ENCODE measurements around the gene CSMD2.

CSMD2 gene

GRCh38 chr1:33966346-33967141 is 198.5 kb downstream of the CSMD2 start:
- Mint-ChIP-seq H3K27me3 (peaks cover 2% of the 10 kb centered on the region), H3K4me1 (no peaks in the 10 kb centered on the region), H3K9me3 (no peaks in the 10 kb centered on the region), H3K36me3 (ENCODE audit: low read depth) (no peaks in the 10 kb centered on the region), H3K4me3 (no peak overlapping the region), H3K27ac (no peak overlapping the region)
- ATAC-seq (no peak), DNase-seq (no peak)

GRCh38 chr1:33965086-33965485 is 199.9 kb downstream of the CSMD2 start:
- Mint-ChIP-seq H3K9me3 (no peaks in the 10 kb centered on the region), H3K36me3 (ENCODE audit: low read depth) (no peaks in the 10 kb centered on the region), H3K27me3 (no peaks in the 10 kb centered on the region), H3K27ac (no peak overlapping the region), H3K4me1 (no peaks in the 10 kb centered on the region), H3K4me3 (no peak overlapping the region)
- ATAC-seq: no peak
- DNase-seq: no peak

GRCh38 chr1:33962061-33962460 is 203.0 kb downstream of the CSMD2 start:
- H3K36me3 Mint-ChIP-seq (ENCODE audit: low read depth): no peaks in the 10 kb centered on the region
- H3K27ac Mint-ChIP-seq: no peak overlapping the region
- ATAC-seq (no peak), DNase-seq (no peak)
- no peaks in the 10 kb centered on the region for H3K27me3 Mint-ChIP-seq
- no peaks in the 10 kb centered on the region for H3K4me1 Mint-ChIP-seq
- H3K4me3 Mint-ChIP-seq: no peak overlapping the region
- H3K9me3 Mint-ChIP-seq: no peaks in the 10 kb centered on the region

GRCh38 chr1:33960188-33960895 is 204.7 kb downstream of the CSMD2 start:
- Mint-ChIP-seq H3K36me3 (ENCODE audit: low read depth) (no peaks in the 10 kb centered on the region), H3K4me3 (no peak overlapping the region), H3K4me1 (no peaks in the 10 kb centered on the region), H3K9me3 (no peaks in the 10 kb centered on the region), H3K27ac (no peak overlapping the region), H3K27me3 (no peaks in the 10 kb centered on the region)
- DNase-seq (no peak), ATAC-seq (no peak)

- no peak for ATAC-seq
- Mint-ChIP-seq H3K27me3 (peaks cover 2% of the 10 kb centered on the region), H3K36me3 (ENCODE audit: low read depth) (no peaks in the 10 kb centered on the region), H3K4me1 (no peaks in the 10 kb centered on the region), H3K4me3 (no peak overlapping the region), H3K9me3 (no peaks in the 10 kb centered on the region), H3K27ac (no peak overlapping the region)
- DNase-seq: no peak
Measured at GRCh38 chr1:33957854-33958253, 207.2 kb downstream of the CSMD2 start.

GRCh38 chr1:33955096-33955495 is 209.9 kb downstream of the CSMD2 start:
- Mint-ChIP-seq H3K36me3 (ENCODE audit: low read depth) (no peaks in the 10 kb centered on the region), H3K4me3 (no peak overlapping the region), H3K9me3 (no peaks in the 10 kb centered on the region), H3K4me1 (no peaks in the 10 kb centered on the region), H3K27ac (no peak overlapping the region), H3K27me3 (peaks cover 3% of the 10 kb centered on the region)
- ATAC-seq (no peak), DNase-seq (no peak)

- DNase-seq (no peak), ATAC-seq (no peak)
- H3K4me3 Mint-ChIP-seq: no peak overlapping the region
- no peaks in the 10 kb centered on the region for H3K36me3 Mint-ChIP-seq (ENCODE audit: low read depth)
- H3K27me3 Mint-ChIP-seq: peaks cover 3% of the 10 kb centered on the region
- no peaks in the 10 kb centered on the region for H3K9me3 Mint-ChIP-seq
- H3K27ac Mint-ChIP-seq: no peak overlapping the region
- no peaks in the 10 kb centered on the region for H3K4me1 Mint-ChIP-seq
Measured at GRCh38 chr1:33949570-33949969, 215.5 kb downstream of the CSMD2 start.

- ATAC-seq (no peak), DNase-seq (no peak)
- no peak overlapping the region for H3K27ac Mint-ChIP-seq
- H3K4me3 Mint-ChIP-seq: no peak overlapping the region
- H3K36me3 Mint-ChIP-seq (ENCODE audit: low read depth): no peaks in the 10 kb centered on the region
- H3K4me1 Mint-ChIP-seq: no peaks in the 10 kb centered on the region
- no peaks in the 10 kb centered on the region for H3K9me3 Mint-ChIP-seq
- peaks cover 3% of the 10 kb centered on the region for H3K27me3 Mint-ChIP-seq
Measured at GRCh38 chr1:33948291-33948690, 216.7 kb downstream of the CSMD2 start.

- no peaks in the 10 kb centered on the region for H3K4me1 Mint-ChIP-seq
- ATAC-seq: no peak
- no peaks in the 10 kb centered on the region for H3K9me3 Mint-ChIP-seq
Measured at GRCh38 chr1:33946836-33947235, 218.2 kb downstream of the CSMD2 start.

GRCh38 chr1:33944846-33945245 is 220.2 kb downstream of the CSMD2 start:
- H3K27me3 Mint-ChIP-seq: no peaks in the 10 kb centered on the region
- ATAC-seq (no peak), DNase-seq (no peak)
- H3K36me3 Mint-ChIP-seq (ENCODE audit: low read depth): no peaks in the 10 kb centered on the region
- no peaks in the 10 kb centered on the region for H3K9me3 Mint-ChIP-seq
- no peaks in the 10 kb centered on the region for H3K4me1 Mint-ChIP-seq
- no peak overlapping the region for H3K4me3 Mint-ChIP-seq
- H3K27ac Mint-ChIP-seq: no peak overlapping the region

More at GRCh38 chr1:33946836-33947235, 218.2 kb downstream of the CSMD2 start:
- H3K36me3 Mint-ChIP-seq (ENCODE audit: low read depth): no peaks in the 10 kb centered on the region
- H3K4me3 Mint-ChIP-seq: no peak overlapping the region
- no peak overlapping the region for H3K27ac Mint-ChIP-seq
- no peak for DNase-seq
- no peaks in the 10 kb centered on the region for H3K27me3 Mint-ChIP-seq

- no peaks in the 10 kb centered on the region for H3K9me3 Mint-ChIP-seq
- H3K36me3 Mint-ChIP-seq (ENCODE audit: low read depth): no peaks in the 10 kb centered on the region
- no peaks in the 10 kb centered on the region for H3K4me1 Mint-ChIP-seq
- DNase-seq: no peak
- ATAC-seq: no peak
- no peak overlapping the region for H3K4me3 Mint-ChIP-seq
- H3K27me3 Mint-ChIP-seq: no peaks in the 10 kb centered on the region
- H3K27ac Mint-ChIP-seq: no peak overlapping the region
Measured at GRCh38 chr1:33943978-33944377, 221.1 kb downstream of the CSMD2 start.

- ATAC-seq: no peak
- Mint-ChIP-seq H3K36me3 (ENCODE audit: low read depth) (no peaks in the 10 kb centered on the region), H3K4me3 (no peak overlapping the region), H3K27ac (no peak overlapping the region), H3K27me3 (peaks cover 11% of the 10 kb centered on the region), H3K9me3 (no peaks in the 10 kb centered on the region), H3K4me1 (no peaks in the 10 kb centered on the region)
- no peak for DNase-seq
Measured at GRCh38 chr1:33932871-33933270, 232.2 kb downstream of the CSMD2 start.

- H3K9me3 Mint-ChIP-seq: no peaks in the 10 kb centered on the region
- H3K27ac Mint-ChIP-seq: no peak overlapping the region
- H3K4me1 Mint-ChIP-seq: no peaks in the 10 kb centered on the region
- no peaks in the 10 kb centered on the region for H3K36me3 Mint-ChIP-seq (ENCODE audit: low read depth)
- H3K27me3 Mint-ChIP-seq: peaks cover 11% of the 10 kb centered on the region
- ATAC-seq: no peak
- no peak for DNase-seq
- no peak overlapping the region for H3K4me3 Mint-ChIP-seq
Measured at GRCh38 chr1:33931111-33931475, 233.9 kb downstream of the CSMD2 start.

GRCh38 chr1:33930346-33931110 is 234.5 kb downstream of the CSMD2 start:
- DNase-seq: no peak
- Mint-ChIP-seq H3K4me1 (no peaks in the 10 kb centered on the region), H3K27me3 (peaks cover 11% of the 10 kb centered on the region), H3K9me3 (peaks cover 4% of the 10 kb centered on the region), H3K4me3 (no peak overlapping the region), H3K36me3 (ENCODE audit: low read depth) (no peaks in the 10 kb centered on the region), H3K27ac (no peak overlapping the region)
- no peak for ATAC-seq

- peaks cover 4% of the 10 kb centered on the region for H3K9me3 Mint-ChIP-seq
- H3K27me3 Mint-ChIP-seq: peaks cover 6% of the 10 kb centered on the region
- H3K27ac Mint-ChIP-seq: no peak overlapping the region
- ATAC-seq (no peak), DNase-seq (no peak)
- H3K4me3 Mint-ChIP-seq: no peak overlapping the region
- H3K36me3 Mint-ChIP-seq (ENCODE audit: low read depth): no peaks in the 10 kb centered on the region
- H3K4me1 Mint-ChIP-seq: no peaks in the 10 kb centered on the region
Measured at GRCh38 chr1:33928251-33928650, 236.8 kb downstream of the CSMD2 start.
